H1 (cell line): ENCODE data around the gene C9. TPM values are rescaled to one million over a fixed set of nuclear protein-coding genes. Genes with fewer than 3 reads are reported as not detected.

Source experiments
- CTCF ChIA-PET: fragments of 300-600 bp; sonication (Branson Sonifier 250); formaldehyde crosslinking; loops from one replicate; lab custom pipeline; 2021; ENCODE audit not compliant: partially characterized antibody; lab: Charles Lee
- POLR2A ChIA-PET: fragments of 300-600 bp; sonication (Branson Sonifier 250); formaldehyde crosslinking; loops from one replicate; lab custom pipeline; 2021; ENCODE audit warnings: inconsistent platforms; ENCODE audit not compliant: partially characterized antibody; lab: Charles Lee
- DNase-seq, 2 experiments: peaks; one replicate each; pipeline versions ENCODE4 v3.0.0 to v3.0.0-alpha.2; 2010 to 2022; ENCODE audit warnings: low spot score in 2 of 2, low read depth in 1 of 2, mixed read lengths in 1 of 2
- FAIRE-seq: peaks from 2 replicates; lab custom pipeline; 2011; peaks lifted over from hg19 to GRCh38; lab: Jason Lieb, UNC
- H2AFZ ChIP-seq: 2 replicates; pipeline ENCODE4 v1.8.1; 2012; ENCODE audit warnings: low read length, inconsistent platforms
- H2AK5ac ChIP-seq: 2 replicates; pipeline ENCODE4 v1.6.1; 2013; ENCODE audit warnings: low read depth, low read length
- H2BK120ac ChIP-seq: replicated peaks from 2 replicates; pipeline ENCODE3; 2013; ENCODE audit warnings: low read depth, low read length, inconsistent platforms
- H2BK12ac ChIP-seq: 2 replicates; pipeline ENCODE4 v1.6.1; 2013; ENCODE audit warnings: low read depth, low read length
- H2BK15ac ChIP-seq: 2 replicates; pipeline ENCODE4 v1.6.1; 2013; ENCODE audit warnings: low read length
- H2BK20ac ChIP-seq: 2 replicates; pipeline ENCODE4 v1.6.1; 2013; ENCODE audit warnings: low read length
- H2BK5ac ChIP-seq: 2 replicates; pipeline ENCODE4 v1.6.1; 2013; ENCODE audit warnings: low read depth, low read length
- H3K14ac ChIP-seq: 2 replicates; pipeline ENCODE4 v1.6.1; 2013; ENCODE audit warnings: inconsistent platforms; ENCODE audit not compliant: insufficient read length
- H3K18ac ChIP-seq: 2 replicates; pipeline ENCODE4 v1.6.1; 2013; ENCODE audit warnings: low read length; ENCODE audit errors: extremely low read depth
- H3K23ac ChIP-seq: 2 replicates; pipeline ENCODE4 v1.6.1; 2013; ENCODE audit warnings: inconsistent platforms; ENCODE audit not compliant: insufficient read length
- H3K23me2 ChIP-seq: 2 replicates; pipeline ENCODE4 v1.6.1; 2013; ENCODE audit warnings: low read depth, low read length
- H3K27ac ChIP-seq: 2 replicates; pipeline ENCODE4 v1.6.1; 2011; ENCODE audit warnings: low read depth, low read length, inconsistent platforms
- H3K27me3 ChIP-seq, 4 experiments: replicated peaks in 1 of 4; 1 replicate in 1 of 4; 2 replicates in 3 of 4; pipeline versions ENCODE4 v1.6.1 to v1.8.1; 2011 to 2013; ENCODE audit warnings: low read length in 3 of 4, mild to moderate bottlenecking in 3 of 4, inconsistent platforms in 2 of 4, mixed read lengths in 2 of 4, moderate library complexity in 1 of 4; ENCODE audit not compliant: control insufficient read depth in 3 of 4, insufficient read depth in 3 of 4; ENCODE audit errors: extremely low read depth in 1 of 4
- H3K36me3 ChIP-seq, 4 experiments: 2 replicates each; pipeline versions ENCODE4 v1.6.1 to v1.8.1; 2011 to 2013; ENCODE audit warnings: mild to moderate bottlenecking in 4 of 4, low read length in 3 of 4, moderate library complexity in 2 of 4, control low read depth in 1 of 4, inconsistent platforms in 1 of 4; ENCODE audit not compliant: insufficient read depth in 4 of 4, control insufficient read depth in 2 of 4
- H3K4ac ChIP-seq: replicated peaks from 2 replicates; pipeline ENCODE3; 2013; ENCODE audit warnings: low read length, low read depth, mixed read lengths, inconsistent platforms; ENCODE audit not compliant: insufficient read length
- H3K4me1 ChIP-seq, 4 experiments: replicated peaks in 1 of 4; 1 replicate in 1 of 4; 2 replicates in 3 of 4; pipeline versions ENCODE4 v1.6.1 to v1.8.1; 2011 to 2013; ENCODE audit warnings: low read length in 3 of 4, inconsistent platforms in 2 of 4, mixed read lengths in 1 of 4; ENCODE audit not compliant: insufficient read depth in 4 of 4, control insufficient read depth in 3 of 4
- H3K4me2 ChIP-seq, 2 experiments: 2 replicates each; pipeline versions ENCODE4 v1.6.1 to v1.8.1; 2011 to 2013; ENCODE audit warnings: low read depth in 2 of 2, low read length in 2 of 2, control low read depth in 1 of 2, inconsistent platforms in 1 of 2, mild to moderate bottlenecking in 1 of 2; ENCODE audit not compliant: insufficient read depth in 1 of 2
- H3K4me3 ChIP-seq, 4 experiments: fragments of 200-600, 300-600 bp in 1 of 4; sonication (generic), shearing (Covaris generic), sonication (Bioruptor Twin) in 1 of 4; 2 replicates each; pipeline versions ENCODE4 v1.5.1 to v1.8.1; 2011 to 2016; ENCODE audit warnings: low read length in 4 of 4, low read depth in 3 of 4, control low read depth in 2 of 4, inconsistent platforms in 2 of 4, mild to moderate bottlenecking in 2 of 4, mixed read lengths in 1 of 4, moderate library complexity in 1 of 4; ENCODE audit not compliant: insufficient read depth in 2 of 4; ENCODE audit errors: extremely low read depth in 1 of 4
- H3K56ac ChIP-seq: replicated peaks from 2 replicates; pipeline ENCODE3; 2013; ENCODE audit warnings: low read depth, mild to moderate bottlenecking, mixed read lengths, low read length, inconsistent platforms; ENCODE audit not compliant: insufficient read length
- H3K79me1 ChIP-seq: 2 replicates; pipeline ENCODE4 v1.6.1; 2013; ENCODE audit warnings: low read depth, low read length, control low read depth
- H3K79me2 ChIP-seq, 2 experiments: 2 replicates each; pipeline versions ENCODE4 v1.6.1 to v1.8.1; 2012 to 2013; ENCODE audit warnings: low read length in 2 of 2, mild to moderate bottlenecking in 2 of 2, inconsistent platforms in 1 of 2; ENCODE audit not compliant: insufficient read depth in 2 of 2, control insufficient read depth in 1 of 2
- H3K9ac ChIP-seq, 4 experiments: replicated peaks in 1 of 4; 1 replicate in 1 of 4; 2 replicates in 3 of 4; pipeline versions ENCODE4 v1.6.1 to v1.8.1; 2011 to 2013; ENCODE audit warnings: low read depth in 3 of 4, low read length in 3 of 4, control low read depth in 2 of 4, mild to moderate bottlenecking in 2 of 4, moderate library complexity in 2 of 4, inconsistent platforms in 1 of 4; ENCODE audit errors: extremely low read depth in 1 of 4
- H3K9me3 ChIP-seq, 2 experiments: 2 replicates each; pipeline versions ENCODE4 v1.6.1 to v1.8.1; 2012 to 2013; ENCODE audit warnings: mild to moderate bottlenecking in 2 of 2, moderate library complexity in 2 of 2, control low read depth in 1 of 2, inconsistent platforms in 1 of 2, low read depth in 1 of 2, low read length in 1 of 2, mixed read lengths in 1 of 2; ENCODE audit not compliant: insufficient read depth in 2 of 2
- H4K20me1 ChIP-seq, 2 experiments: replicated peaks in 1 of 2; 2 replicates each; pipeline versions ENCODE3 to v1.8.1; 2011 to 2013; ENCODE audit warnings: inconsistent platforms in 2 of 2, low read length in 2 of 2, mild to moderate bottlenecking in 1 of 2; ENCODE audit not compliant: insufficient read depth in 2 of 2, control insufficient read depth in 1 of 2
- H4K5ac ChIP-seq: 2 replicates; pipeline ENCODE4 v1.6.1; 2013; ENCODE audit warnings: low read length, low read depth, mixed read lengths, inconsistent platforms; ENCODE audit not compliant: insufficient read length
- H4K8ac ChIP-seq: 2 replicates; pipeline ENCODE4 v1.8.0; 2013; ENCODE audit warnings: mild to moderate bottlenecking, moderate library complexity, low read length, inconsistent platforms; ENCODE audit not compliant: insufficient read depth; ENCODE audit errors: extremely low read depth
- H4K91ac ChIP-seq: replicated peaks from 2 replicates; pipeline ENCODE3; 2013; ENCODE audit warnings: low read length, mixed read lengths, inconsistent platforms; ENCODE audit not compliant: insufficient read length
- ASH2L ChIP-seq: fragments of 200-600, 300-600 bp; sonication (generic); IDR thresholded peaks from one replicate; pipeline ENCODE4 v1.7.1; 2017; ENCODE audit warnings: low read length
- BACH1 ChIP-seq: IDR thresholded peaks from 2 replicates; pipeline ENCODE4 v1.6.1; 2012; ENCODE audit warnings: low read length, improper control_type of control experiment
- CREB1 ChIP-seq: IDR thresholded peaks from 2 replicates; pipeline ENCODE4 v1.6.1; 2012; ENCODE audit warnings: inconsistent platforms
- EGR1 ChIP-seq: IDR thresholded peaks from 2 replicates; pipeline ENCODE4 v1.6.1; 2011; ENCODE audit warnings: low read depth, low read length, borderline replicate concordance
- EP300 ChIP-seq, 2 experiments: IDR thresholded peaks; 1 replicate in 1 of 2; 2 replicates in 1 of 2; pipeline ENCODE4 v1.6.1; 2011 to 2012; ENCODE audit warnings: low read depth in 2 of 2, low read length in 2 of 2, mild to moderate bottlenecking in 2 of 2, borderline replicate concordance in 1 of 2, inconsistent platforms in 1 of 2, moderate library complexity in 1 of 2
- KDM4A ChIP-seq: IDR thresholded peaks from one replicate; pipeline ENCODE4 v1.7.1; 2012; ENCODE audit warnings: low read depth, mild to moderate bottlenecking, moderate library complexity, low read length, inconsistent platforms; ENCODE audit not compliant: severe bottlenecking
- MAFK ChIP-seq: IDR thresholded peaks from 2 replicates; pipeline ENCODE4 v1.6.1; 2012; ENCODE audit warnings: low read depth, mild to moderate bottlenecking, improper control_type of control experiment, low read length
- NANOG ChIP-seq: IDR thresholded peaks from 2 replicates; pipeline ENCODE4 v1.6.1; 2011; ENCODE audit warnings: low read length, low read depth, mild to moderate bottlenecking, inconsistent platforms; ENCODE audit not compliant: insufficient read depth, poor library complexity, severe bottlenecking
- NRF1 ChIP-seq: IDR thresholded peaks from 2 replicates; pipeline ENCODE4 v1.6.1; 2011; ENCODE audit warnings: mild to moderate bottlenecking, low read depth, low read length, improper control_type of control experiment
- PHF8 ChIP-seq: fragments of 200-600 bp; sonication (generic); conservative IDR thresholded peaks from 2 replicates; pipeline ENCODE4 v1.7.1; 2012; ENCODE audit warnings: low read depth, mild to moderate bottlenecking, inconsistent platforms, low read length, moderate library complexity
- WGBS, 2 experiments: shearing (Covaris generic) in 1 of 2; methylation state at CpG; one replicate each; pipeline versions ENCODE4 v1.1.6 to v1.1.7; 2013 to 2015; ENCODE audit warnings: low lambda C conversion rate in 2 of 2, mixed read lengths in 2 of 2, inconsistent platforms in 1 of 2, low coverage in 1 of 2, missing lambda C conversion rate in 1 of 2; ENCODE audit not compliant: insufficient replicate concordance in 2 of 2, insufficient coverage in 1 of 2, insufficient read length in 1 of 2; ENCODE audit errors: extremely low coverage in 1 of 2, missing lambda C conversion rate in 1 of 2; 5-methylcytosine and 5-hydroxymethylcytosine counted together
- polyA plus RNA-seq, 7 experiments: library from polyadenylated mRNA; depleted of rRNA in 3 of 7; stranded (reverse) in 5 of 7; unstranded in 2 of 7; fragments of >200 nt in 5 of 7; fragments of 200-250 nt in 2 of 7; gene quantifications; 1 replicate in 5 of 7; 2 replicates in 1 of 7; 4 replicates in 1 of 7; pipeline versions ENCODE4 v1.2.1 to v1.2.3, GENCODE V29; 2011 to 2013; ENCODE audit warnings: missing spikeins in 2 of 7, mixed read lengths in 2 of 7
- total RNA-seq: library from RNA; stranded (reverse); fragmentation: NEBNext Ultra II Directional; extraction: Animal tissue kit (Norgen Biotek cat#: 25700); gene quantifications from 2 replicates; pipeline ENCODE4 v1.2.1, GENCODE V29; 2021

C9 gene
- total and polyA plus RNA-seq, 2 of the 8 experiments (the other 6 are each of a cell fraction or from before 2014, with no cell fraction given): not detected

DNA sequence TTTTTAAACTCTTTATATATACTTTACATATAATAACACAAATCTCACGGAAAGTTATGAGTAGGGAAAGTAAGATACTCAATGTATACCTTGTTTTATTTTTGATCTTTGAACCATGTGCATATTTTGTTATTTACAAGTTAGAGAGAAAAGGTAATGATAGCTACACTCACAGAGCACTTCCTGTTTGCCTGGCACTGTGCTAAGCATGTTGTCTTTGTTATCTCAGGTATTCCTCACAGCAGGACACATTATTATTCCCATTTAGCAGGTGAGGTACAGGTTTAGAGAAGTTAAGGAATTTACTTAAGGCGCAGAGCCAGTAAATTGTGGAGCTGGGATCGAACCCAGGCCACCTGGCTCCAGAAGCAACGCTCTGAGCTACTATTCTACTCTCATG, 3.0 kb downstream of the C9 start:
- no peak overlapping the region for H2AK5ac ChIP-seq
- H3K79me2 ChIP-seq: no peaks in the 10 kb centered on the region
- ChIA-PET POLR2A (no interaction called here), CTCF (interaction anchor here (0.8 to 3.6 kb wide), 3 partner anchors 15 to 186 kb away, joined by 3 to 26 read pairs (median 5); no protein-coding TSS in a partner anchor)
- DNase-seq: no peak
- H2BK15ac ChIP-seq: no peak overlapping the region
- H2AFZ ChIP-seq: no peak overlapping the region
- no peaks in the 10 kb centered on the region for H3K9me3 ChIP-seq
- H3K9ac ChIP-seq: no peak overlapping the region
- no peak overlapping the region for H2BK120ac ChIP-seq
- H4K91ac ChIP-seq: no peak overlapping the region
- no peak overlapping the region for H3K27ac ChIP-seq
- TF ChIP-seq NRF1 (no peak), EGR1 (no peak), KDM4A (no peak), EP300 (IDR thresholded peaks at IDR 0.05; ENCODE audit: borderline replicate concordance in 1 of 2, low read depth in 2 of 2, low read length in 2 of 2) (no peak), NANOG (no peak), ASH2L (no peak), MAFK (no peak), CREB1 (no peak), BACH1 (no peak), PHF8 (no peak)
- TF ChIP-seq, all 59 proteins: peak for 0
- no peak overlapping the region for H2BK20ac ChIP-seq
- H3K56ac ChIP-seq: no peak overlapping the region
- no peak overlapping the region for H4K8ac ChIP-seq
- H3K79me1 ChIP-seq: no peaks in the 10 kb centered on the region
- H3K4me1 ChIP-seq: peaks cover 0 to 10% (median 2%) of the 10 kb centered on the region in 4 experiments; a peak in 3 of 7 replicates
- H3K4me2 ChIP-seq: no peak overlapping the region
- no peaks in the 10 kb centered on the region for H3K27me3 ChIP-seq
- H3K14ac ChIP-seq: no peak overlapping the region
- no peak for FAIRE-seq
- no peak overlapping the region for H3K18ac ChIP-seq
- H2BK5ac ChIP-seq: no peak overlapping the region
- no peaks in the 10 kb centered on the region for H3K36me3 ChIP-seq
- no peak overlapping the region for H3K4me3 ChIP-seq
- no peak overlapping the region for H4K5ac ChIP-seq
- H3K23ac ChIP-seq: no peak overlapping the region
- 82% methylated on average over 4 of the region's 4 CpGs; no CpG with 5 or more reads in 1 of the 2 experiments for WGBS, 2 experiments
- no peaks in the 10 kb centered on the region for H3K23me2 ChIP-seq
- no peak overlapping the region for H3K4ac ChIP-seq
- H4K20me1 ChIP-seq: no peaks in the 10 kb centered on the region
- no peak overlapping the region for H2BK12ac ChIP-seq
